HG03064 (cell line): ENCODE measurements around the gene QRICH2.

Source experiments
- ATAC-seq: cut with Tn5 transposase; IDR thresholded peaks from one replicate; pipeline ENCODE4 v1.9.1; 2021; ENCODE audit warnings: low read depth; ENCODE audit not compliant: unreplicated experiment

The QRICH2 gene

DNA sequence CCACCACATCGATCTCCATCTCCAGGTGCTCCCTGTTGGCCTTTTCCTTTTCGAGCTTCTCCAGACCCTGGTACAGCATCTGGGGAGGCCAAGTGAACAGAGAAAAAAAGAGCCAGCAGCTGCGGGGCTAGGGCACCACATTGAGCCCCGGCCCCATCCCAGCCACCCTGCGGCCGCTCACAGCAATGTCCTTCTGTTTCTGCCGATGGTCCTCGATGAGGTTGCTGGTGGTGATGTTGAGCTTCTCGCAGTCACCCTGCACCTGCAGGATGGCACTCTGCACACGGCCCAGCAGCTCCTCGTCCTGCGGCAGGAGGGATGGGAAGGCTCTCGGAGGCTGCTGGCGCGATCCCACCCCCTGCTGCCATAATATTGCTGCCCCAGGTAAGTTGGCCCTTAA is 27.4 kb downstream of the QRICH2 start:
- ATAC-seq, result no peak

DNA sequence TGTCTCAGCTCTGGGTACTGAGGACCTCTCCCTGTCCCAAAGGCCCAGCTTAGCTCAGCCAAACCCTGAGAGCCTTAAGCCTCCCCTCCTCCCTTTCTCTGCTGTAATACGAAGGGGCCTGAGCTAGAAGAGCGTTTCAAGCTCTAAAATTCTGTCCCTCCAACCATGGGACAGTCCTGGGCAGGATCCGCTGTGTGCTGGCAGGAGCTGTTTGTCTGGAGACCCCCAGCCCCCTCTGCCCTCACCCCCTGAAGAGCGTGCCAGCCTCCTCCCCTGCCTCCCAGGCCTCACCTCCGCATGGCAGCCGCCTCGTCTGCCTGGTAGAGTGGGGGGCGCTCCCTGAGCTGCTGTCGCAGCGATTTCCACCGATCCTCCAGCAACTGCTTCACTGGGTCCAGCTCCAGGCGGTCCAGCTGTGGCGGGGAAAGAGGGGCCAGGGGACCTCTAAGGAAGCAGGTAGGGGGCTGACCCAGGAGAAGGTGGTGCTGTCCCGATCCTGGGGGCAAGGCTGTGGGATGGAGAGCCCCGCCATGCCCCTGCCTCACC is 28.3 kb downstream of the QRICH2 start:
- no peak for ATAC-seq

DNA sequence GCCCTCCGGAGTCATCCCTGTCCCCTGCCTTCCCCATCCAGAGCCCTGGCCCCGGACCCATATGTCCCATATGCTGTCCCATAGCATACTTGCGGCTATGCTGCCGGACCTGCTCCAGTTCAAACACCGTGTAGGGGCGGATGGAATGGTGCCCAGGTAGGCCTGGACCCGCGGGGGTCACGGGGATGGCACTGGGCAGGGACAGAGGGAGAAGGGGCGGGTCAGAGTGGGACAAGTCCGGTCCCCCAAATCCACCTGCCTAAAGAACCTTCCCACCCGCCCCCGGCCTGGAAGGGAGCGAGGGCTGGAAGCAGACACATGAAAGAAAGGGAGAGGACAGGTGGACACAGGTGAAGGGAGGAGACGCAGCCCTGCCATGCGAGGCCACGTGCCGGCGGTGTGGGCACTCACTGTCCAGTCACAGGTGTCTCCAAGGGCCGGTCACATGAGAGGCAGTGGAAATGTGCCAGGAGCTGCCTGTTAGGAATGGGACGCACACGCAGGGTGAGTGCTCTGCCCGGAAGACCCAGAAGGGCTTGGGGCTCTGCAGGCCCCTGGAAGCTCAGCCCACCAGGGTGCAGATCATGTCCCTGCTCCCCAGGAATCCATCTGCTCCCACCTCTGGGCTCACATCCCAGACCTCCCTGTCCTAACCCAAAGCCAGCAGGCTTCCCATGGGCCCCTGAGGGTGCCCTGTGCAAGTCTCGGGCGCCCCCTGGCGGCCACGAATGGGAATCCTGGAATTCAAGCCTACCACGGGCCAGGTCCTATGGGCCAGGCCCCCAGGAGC is 28.9 kb downstream of the QRICH2 start:
- ATAC-seq, result no peak

DNA sequence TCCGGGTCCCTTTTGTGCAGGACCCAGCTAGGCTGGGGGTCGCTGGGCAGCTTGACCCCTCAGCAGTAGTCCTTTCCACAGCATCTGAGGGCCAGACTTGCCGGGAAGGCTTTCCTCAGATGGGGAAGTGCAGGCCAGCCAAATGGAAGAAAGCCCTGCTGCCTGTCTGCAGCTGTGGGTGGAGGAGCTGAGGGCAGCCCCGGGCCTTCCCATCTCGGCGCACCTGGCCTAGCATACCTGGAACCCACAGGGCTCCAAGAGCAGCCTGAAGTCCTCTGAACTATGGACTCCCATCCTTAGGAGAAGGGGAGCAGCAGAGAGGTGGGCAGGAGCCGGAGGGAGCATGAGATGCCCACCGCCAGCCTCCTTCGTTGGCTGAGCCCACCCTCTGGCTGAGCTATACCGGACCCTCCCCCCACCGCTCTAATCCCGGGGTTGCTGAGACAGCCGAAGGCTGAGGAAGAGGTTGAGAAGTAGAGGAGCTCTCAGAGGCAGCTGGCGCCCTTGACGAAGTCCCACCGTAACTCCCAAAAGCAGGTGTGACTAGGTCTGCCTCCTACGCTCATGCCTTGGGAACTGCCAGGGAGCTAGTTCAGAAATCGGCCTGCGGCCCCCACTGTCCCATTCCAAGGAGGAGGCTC is 29.7 kb downstream of the QRICH2 start:
- ATAC-seq, result no peak

- no peak for ATAC-seq
Observed at GRCh38 chr17:76277300-76278267, 30.5 kb downstream of the QRICH2 start.

DNA sequence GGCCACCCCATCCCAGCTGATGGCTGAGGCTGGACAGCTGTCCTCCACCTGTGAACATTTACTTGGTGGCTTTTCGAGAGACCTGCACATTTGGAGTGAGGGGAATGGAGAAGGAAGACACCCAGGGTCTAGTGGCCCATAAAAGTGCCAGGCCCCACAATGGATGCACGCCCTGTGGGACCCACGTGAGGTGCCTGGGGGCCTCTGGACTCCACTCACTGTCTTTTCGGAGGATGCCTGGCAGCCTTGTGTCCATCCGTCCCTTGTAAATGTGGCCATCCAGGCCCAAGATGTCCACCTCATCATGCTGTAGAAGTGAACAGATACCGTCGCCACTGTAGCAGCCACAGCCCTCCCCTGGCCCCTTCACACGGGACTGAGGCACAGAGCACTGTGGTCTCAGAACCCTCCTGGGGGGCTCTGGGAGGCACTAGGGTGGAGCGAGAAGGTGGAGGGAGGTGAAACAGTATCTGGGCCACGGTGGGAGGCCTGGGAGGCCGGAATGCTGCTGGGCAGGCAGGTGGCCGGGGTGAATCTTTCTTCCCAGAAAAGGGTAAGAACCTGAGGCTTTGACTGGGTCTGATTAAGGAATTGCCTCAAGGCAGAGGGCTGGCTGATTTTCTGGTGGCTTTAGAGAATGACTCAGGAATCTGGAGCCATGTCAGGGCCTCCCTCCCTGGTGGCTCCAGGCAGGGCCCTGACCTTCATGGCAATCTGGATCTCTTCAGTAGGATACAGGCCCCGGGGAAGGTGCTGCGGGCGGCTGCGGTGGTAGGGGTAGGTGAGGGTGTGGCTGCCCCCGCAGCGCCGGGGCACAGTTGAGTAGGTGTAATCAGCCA is 31.4 kb downstream of the QRICH2 start:
- no peak for ATAC-seq

DNA sequence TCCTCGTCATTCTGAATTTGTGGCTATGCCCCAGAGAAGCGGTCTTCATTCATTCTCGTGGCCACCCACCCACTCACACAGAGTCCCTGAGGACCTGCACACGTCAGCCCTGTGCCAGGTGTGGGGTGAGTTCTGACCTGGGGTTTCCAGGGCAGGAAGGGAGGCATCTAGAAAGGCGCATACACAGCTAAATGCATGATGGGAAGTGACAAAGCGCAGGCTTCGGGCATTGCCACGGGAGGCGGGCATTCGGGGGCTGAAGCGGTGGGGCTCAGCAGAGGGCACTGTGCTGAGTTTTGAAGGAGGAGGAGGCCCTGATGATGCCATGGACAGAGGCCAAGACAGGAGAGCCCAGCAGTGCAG is 32.0 kb downstream of the QRICH2 start:
- ATAC-seq, result no peak

DNA sequence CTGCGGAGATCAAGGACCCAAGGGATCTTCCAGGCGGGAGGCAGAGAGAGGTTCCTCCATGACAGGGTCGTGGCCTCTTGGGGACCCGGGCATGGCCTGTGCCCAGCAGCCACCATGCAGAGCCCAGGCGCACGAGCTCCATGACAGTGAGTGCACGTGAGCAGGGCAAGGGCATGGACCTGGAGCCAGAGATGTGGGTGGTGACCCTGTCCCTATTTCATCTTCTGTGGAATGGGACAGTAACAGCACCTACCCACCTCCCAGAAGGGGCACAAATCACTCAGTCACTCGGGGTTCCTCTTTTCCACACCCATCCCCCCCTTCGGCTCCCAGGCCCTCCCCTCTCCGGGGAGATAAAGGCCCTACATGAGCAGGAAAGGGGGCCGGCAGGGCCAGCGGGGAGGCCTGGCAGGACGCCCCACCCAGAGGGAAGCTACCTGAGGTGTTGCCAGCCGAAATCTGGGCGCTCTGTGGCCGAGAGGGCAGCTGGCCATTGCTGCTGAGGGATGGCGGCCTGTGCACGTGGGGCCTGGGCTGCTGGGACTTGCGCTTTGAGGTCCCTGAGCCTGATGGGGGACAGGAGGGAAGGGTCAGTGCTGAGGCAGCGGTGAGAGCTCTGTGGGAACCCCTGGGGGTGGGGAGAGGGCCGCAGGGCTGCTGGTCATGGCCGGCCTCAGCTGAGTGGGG is 32.6 kb downstream of the QRICH2 start:
- ATAC-seq, result no peak

- no peak for ATAC-seq
Observed at GRCh38 chr17:76274112-76274956, 33.7 kb downstream of the QRICH2 start.

DNA sequence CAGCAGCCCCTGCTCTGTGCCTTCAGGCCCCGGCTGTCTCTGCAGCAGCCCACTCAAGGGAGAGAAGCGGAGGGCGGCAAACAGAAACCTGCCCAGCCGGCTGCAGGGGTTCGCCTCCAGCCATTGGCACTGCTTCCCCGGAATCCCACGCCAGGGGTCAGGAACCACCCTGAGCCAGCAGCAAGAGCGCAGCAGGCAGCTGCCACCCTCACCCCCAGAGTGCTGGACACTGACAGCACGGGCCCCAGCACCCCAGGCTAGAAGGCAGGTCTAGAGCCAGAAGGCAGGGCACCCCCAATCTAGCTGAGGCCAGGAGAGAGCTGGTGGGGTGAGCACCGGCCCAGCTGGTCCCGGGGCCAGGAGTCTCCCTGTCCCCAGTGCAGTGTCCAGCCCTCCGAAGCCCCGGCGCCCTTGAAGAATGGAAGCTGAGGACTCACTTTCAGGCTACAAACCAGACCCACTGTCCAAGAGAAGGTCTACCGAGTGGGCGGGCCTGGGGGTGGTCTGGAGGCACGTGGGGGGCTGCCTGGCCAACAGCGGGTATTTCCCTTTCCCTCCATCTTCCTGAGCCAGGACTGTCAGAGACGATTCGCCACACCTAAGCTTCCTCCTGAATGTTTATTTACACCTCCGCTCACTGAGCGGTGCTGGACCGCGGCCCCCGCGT is 34.5 kb downstream of the QRICH2 start:
- ATAC-seq, result no peak

DNA sequence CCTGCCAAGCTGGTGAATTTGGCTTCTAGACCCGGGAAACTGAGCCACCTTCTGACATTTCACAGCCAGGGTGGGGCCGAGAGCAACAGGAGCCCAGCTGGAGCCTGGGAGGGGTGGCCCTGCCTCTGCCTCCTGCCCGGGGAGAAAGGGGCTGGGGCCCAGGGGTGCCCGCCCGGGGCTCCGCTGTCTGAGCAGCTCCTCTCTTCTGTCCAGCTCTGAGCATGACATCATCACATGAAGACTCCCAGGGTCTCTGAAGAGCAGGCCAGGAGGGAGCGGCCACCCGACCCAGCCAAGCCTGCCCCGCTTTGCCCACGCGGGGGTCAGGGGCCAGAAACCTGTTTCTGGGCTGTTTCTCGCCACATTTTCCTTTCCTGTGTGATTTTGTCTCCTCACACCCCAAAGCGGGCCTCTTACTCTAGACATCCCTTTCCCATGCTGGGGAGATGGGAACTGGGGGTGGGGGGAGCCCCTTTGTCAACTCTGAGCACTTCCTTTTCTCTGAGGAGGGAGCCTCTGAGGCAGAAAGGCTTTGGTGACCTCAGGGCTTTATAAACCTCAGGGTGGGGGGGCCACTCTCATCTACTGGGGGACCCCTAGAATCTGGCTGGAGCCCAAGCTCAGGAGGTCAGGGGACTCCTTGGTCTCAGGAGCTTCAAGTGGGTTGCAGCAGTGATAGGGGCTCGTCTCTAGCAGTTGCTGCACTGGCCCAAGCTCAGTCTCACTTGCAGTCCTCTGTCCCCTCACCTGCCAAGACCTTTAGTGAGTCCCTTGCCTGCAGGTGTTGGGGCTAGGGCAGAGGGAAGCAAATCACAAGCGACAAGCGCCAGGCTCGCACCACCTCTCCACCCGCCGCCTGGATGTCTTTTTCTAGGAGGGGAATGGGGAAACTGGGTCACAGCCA is 35.3 kb downstream of the QRICH2 start:
- peak; percentile 7 for ATAC-seq

GRCh38 chr17:76271669-76272540 is 36.2 kb downstream of the QRICH2 start:
- peak; percentile 39 for ATAC-seq

DNA sequence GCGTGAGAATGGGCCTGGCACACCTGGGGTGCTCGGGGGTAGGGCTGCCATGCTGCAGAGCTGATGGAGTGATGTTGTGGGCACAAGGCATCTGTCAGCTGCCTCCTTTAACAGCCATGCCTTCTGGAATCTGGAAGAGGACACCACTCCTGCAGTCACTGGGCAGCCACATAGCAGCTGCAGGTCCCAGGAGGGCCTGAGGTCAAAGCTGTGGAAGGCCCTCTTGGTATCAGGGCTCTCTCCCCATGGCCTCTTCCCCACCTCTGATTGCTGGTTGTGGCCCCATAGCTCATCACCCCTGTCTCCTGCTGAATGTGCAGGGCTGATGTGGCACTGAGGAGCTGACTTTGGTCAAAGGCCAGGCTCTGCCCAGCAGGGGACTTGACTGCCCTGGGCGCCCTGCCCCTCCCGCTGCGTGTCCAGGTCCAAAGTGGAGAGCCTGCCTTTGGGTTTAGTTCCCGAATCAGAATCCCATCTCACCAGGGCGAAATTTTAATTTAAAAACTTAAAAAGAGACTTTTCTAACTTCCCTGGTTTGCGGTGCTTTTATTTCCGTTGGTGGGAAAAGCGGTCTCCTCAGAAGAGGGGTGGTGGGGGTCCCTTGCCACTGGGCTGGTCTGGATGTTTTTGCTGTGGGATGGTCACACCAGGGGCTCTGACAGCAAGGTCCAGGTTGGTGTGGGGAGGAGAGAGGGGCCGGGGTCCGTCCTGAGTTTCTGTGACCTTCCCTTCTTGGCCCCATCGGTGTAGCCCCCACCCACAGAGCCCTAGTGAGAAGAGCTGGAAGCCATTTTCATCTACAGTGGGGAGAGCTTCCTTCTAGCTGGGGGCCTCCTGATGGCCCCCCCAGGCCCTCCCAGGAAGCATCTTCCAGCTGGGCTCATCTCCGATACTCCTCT is 37.1 kb downstream of the QRICH2 start:
- ATAC-seq, result no peak

GRCh38 chr17:76270127-76270592 is 37.9 kb downstream of the QRICH2 start:
- no peak for ATAC-seq
